GM12873 (cell line): ENCODE results near the gene DEK.

Experiments used
- CTCF ChIP-seq: IDR thresholded peaks from 2 replicates; pipeline ENCODE4 v1.5.1; 2012; ENCODE audit warnings: low read depth, mild to moderate bottlenecking, moderate library complexity, low read length, control low read depth; ENCODE audit not compliant: insufficient read depth; ENCODE audit errors: missing control alignments

The DEK gene

DNA sequence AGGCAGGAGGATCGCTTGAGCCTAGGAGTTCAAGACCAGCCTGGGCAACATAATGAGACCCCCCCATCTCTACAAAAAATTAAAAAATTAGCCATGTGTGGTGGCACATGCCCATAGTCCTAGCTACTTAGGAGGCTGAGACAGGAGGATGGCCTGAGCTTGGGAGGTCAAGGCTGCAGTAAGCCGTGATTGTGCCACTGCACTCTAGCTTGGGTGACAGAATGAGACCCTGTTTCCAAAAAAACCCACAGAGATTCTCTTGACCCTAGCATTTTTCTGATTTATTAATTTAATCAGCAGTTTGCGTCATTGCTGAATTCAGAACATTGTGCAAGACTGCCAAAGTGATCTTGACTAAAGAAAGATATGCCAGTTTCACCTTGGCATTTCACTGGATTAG is 72.3 kb downstream of the DEK start:
- TF ChIP-seq CTCF, result no peak

DNA sequence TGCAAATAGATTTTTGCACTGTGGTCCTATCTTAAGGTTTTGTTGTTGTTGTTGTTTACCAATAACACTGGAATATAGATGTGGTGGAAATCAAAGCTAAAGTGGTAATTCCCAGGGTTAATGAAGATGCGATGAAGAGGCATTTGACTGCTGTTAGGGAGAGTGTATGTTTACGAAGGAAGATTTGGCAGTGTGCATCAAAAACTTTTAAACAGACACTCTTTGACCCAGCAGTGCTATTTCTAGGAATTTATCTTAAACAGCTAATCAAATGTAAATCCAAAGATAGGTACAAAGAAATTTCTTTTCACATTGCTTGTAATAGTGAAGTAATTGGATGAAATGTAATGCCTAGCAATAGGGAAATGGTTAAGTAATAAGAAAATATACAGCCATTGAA is 75.1 kb downstream of the DEK start:
- TF ChIP-seq CTCF, result no peak

DNA sequence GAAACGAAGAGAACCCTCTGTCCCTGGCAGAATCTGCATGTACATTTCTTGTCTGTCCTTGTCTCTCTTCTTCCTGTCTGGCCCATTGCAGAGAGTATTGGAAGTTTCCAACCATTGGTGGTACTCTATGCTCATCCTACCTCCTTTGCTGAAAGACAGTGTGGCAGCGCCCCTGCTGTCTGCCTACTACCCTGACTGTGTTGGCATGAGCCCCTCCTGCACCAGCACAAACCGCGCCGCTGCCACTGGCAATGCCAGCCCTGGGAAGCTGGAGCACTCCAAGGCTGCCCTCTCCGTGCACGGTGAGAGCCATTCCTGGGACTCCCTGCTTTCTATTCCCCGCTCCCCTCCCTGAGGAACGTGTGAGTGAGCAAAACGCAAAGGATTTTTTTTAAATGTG is 76.6 kb downstream of the DEK start:
- no peak for TF ChIP-seq CTCF

GRCh38 chr6:18186540-18187250 is 77.6 kb downstream of the DEK start:
- no peak for TF ChIP-seq CTCF

GRCh38 chr6:18186033-18186432 is 78.3 kb downstream of the DEK start:
- no peak for TF ChIP-seq CTCF

DNA sequence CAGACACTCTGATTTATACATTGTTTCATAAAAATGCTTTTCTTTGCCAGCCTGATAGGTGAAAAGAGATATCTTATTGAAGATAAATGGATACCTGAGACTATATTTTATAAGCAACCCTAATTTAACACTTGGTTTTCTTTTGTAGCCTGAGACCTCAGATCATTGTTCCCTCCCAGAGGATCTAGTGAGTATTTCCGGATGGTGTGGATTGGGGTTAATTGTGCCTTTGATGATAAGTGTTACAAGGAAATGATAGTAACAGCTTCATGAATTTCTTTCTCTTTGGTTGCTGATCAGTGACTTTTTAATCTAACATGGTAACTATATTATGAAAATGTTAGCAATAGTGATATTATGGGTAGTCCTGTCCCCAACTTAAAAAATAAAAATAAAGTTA is 78.7 kb downstream of the DEK start:
- TF ChIP-seq CTCF, result no peak

- no peak for TF ChIP-seq CTCF
Observed at GRCh38 chr6:18183766-18184165, 80.6 kb downstream of the DEK start.
